ENCODE data around the gene EIF3J.

The EIF3J gene

DNA sequence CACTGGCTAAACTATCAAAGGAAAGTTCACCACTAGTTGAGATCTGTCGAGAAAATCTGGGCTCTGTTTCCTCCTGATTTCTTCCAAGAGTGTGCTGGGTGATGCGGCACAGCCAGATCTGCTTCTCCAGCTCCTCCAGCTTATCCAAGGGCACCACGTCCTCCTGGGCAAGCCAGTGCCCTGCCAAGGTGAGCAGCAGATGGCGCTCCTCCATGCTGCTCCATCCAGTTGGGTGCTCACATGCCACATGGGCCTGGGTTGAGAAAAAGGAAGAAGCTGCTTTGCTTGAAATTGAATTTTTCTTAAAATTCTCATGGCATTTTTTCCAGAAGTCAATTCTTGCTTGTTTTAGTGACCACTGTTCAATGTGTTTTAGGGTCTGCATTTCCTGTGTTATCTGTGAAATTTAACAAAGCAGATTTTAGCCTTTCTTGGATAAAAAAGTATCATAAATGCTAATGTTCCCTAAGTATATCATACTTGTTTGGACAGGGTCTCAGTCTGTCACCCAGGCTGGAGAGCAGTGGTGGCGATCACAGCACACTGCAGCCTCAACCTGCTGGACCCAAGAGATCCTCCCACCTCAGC is 47.3 kb downstream of the EIF3J start:
- Histone ChIP-seq H3K4me2 (ENCODE audit: low read length) (no peak overlapping the region), H3K79me2 (ENCODE audit: low read length) (no peaks in the 10 kb centered on the region), H2AFZ (ENCODE audit: low read depth, low read length) (no peak overlapping the region), H3K4me1 (ENCODE audit: low read length) (no peaks in the 10 kb centered on the region), H4K20me1 (ENCODE audit: insufficient read depth, low read length) (no peaks in the 10 kb centered on the region), H3K4me3 (ENCODE audit: low read length) (no peak overlapping the region), H3K27ac (ENCODE audit: low read length) (no peak overlapping the region), H3K36me3 (replicated peaks; ENCODE audit: low read depth, low read length) (peaks cover 48% of the 10 kb centered on the region), H3K9me3 (ENCODE audit: insufficient read depth, low read length) (no peaks in the 10 kb centered on the region), H3K9ac (ENCODE audit: low read length) (no peak overlapping the region), H3K27me3 (ENCODE audit: low read depth, low read length) (no peaks in the 10 kb centered on the region)
- TF ChIP-seq, protein P1, sequence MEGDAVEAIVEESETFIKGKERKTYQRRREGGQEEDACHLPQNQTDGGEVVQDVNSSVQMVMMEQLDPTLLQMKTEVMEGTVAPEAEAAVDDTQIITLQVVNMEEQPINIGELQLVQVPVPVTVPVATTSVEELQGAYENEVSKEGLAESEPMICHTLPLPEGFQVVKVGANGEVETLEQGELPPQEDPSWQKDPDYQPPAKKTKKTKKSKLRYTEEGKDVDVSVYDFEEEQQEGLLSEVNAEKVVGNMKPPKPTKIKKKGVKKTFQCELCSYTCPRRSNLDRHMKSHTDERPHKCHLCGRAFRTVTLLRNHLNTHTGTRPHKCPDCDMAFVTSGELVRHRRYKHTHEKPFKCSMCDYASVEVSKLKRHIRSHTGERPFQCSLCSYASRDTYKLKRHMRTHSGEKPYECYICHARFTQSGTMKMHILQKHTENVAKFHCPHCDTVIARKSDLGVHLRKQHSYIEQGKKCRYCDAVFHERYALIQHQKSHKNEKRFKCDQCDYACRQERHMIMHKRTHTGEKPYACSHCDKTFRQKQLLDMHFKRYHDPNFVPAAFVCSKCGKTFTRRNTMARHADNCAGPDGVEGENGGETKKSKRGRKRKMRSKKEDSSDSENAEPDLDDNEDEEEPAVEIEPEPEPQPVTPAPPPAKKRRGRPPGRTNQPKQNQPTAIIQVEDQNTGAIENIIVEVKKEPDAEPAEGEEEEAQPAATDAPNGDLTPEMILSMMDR (IDR thresholded peaks at IDR 0.05; ENCODE audit: low read depth, low read length) = peak; percentile 72
- no peak for TF ChIP-seq EZH2phosphoT487 (IDR thresholded peaks at IDR 0.05; ENCODE audit: low read depth)

DNA sequence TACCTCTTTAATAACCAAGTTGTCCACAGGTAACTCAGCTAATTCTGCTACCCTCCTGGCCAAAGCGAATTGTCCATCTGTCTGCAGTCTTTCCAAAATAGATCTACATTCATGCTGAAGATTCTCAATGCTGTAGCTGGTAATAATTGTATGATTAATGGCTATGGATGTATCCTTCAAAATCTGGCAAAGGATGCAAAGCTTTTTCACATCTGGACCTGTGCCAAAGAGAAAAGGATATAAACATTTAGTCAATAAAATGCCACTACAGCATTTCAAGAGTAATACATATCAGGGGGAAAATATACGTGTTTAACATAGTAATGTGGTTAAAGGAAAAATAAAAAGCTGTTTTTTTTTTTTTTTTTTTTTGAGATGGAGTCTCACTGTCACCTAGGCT is 48.7 kb downstream of the EIF3J start:
- no peak overlapping the region for H3K9ac ChIP-seq (ENCODE audit: low read length)
- no peaks in the 10 kb centered on the region for H3K79me2 ChIP-seq (ENCODE audit: low read length)
- no peak overlapping the region for H3K4me2 ChIP-seq (ENCODE audit: low read length)
- H3K27me3 ChIP-seq (ENCODE audit: low read depth, low read length) = no peaks in the 10 kb centered on the region
- peaks cover 49% of the 10 kb centered on the region for H3K36me3 ChIP-seq (replicated peaks; ENCODE audit: low read depth, low read length)
- H3K27ac ChIP-seq (ENCODE audit: low read length) = no peak overlapping the region
- no peak overlapping the region for H3K4me3 ChIP-seq (ENCODE audit: low read length)
- H3K9me3 ChIP-seq (ENCODE audit: insufficient read depth, low read length) = no peaks in the 10 kb centered on the region
- H3K4me1 ChIP-seq (ENCODE audit: low read length) = no peaks in the 10 kb centered on the region
- no peak for TF ChIP-seq EZH2phosphoT487 (IDR thresholded peaks at IDR 0.05; ENCODE audit: low read depth)
- TF ChIP-seq, protein P1 (IDR thresholded peaks at IDR 0.05; ENCODE audit: low read depth, low read length) = no peak
- no peak overlapping the region for H2AFZ ChIP-seq (ENCODE audit: low read depth, low read length)
- H4K20me1 ChIP-seq (ENCODE audit: insufficient read depth, low read length) = no peaks in the 10 kb centered on the region

DNA sequence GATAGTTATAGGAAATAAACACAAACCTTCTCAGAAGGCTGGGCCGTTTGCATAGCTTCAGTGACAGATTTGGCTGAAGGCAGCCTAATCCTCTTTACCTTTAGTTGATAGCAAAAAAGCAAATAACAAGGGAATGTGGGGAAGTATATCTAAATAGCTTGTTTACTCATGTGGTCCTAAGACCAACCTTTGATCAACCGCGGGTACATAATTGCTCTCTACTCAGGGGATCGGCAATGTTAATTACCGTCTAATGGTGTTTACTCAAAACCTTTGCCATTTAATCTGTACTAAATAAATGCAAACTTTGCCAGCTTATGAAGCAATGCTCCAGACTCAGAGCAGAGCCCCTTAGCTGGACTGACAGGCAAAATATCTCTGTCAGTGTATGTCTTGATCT is 51.6 kb downstream of the EIF3J start:
- H3K27me3 ChIP-seq (ENCODE audit: low read depth, low read length) = no peaks in the 10 kb centered on the region
- H3K36me3 ChIP-seq (replicated peaks; ENCODE audit: low read depth, low read length) = peaks cover 49% of the 10 kb centered on the region
- no peak overlapping the region for H3K27ac ChIP-seq (ENCODE audit: low read length)
- H3K4me3 ChIP-seq (ENCODE audit: low read length) = no peak overlapping the region
- no peaks in the 10 kb centered on the region for H4K20me1 ChIP-seq (ENCODE audit: insufficient read depth, low read length)
- H3K4me1 ChIP-seq (ENCODE audit: low read length) = no peaks in the 10 kb centered on the region
- no peak overlapping the region for H3K4me2 ChIP-seq (ENCODE audit: low read length)
- TF ChIP-seq, protein P1 (IDR thresholded peaks at IDR 0.05; ENCODE audit: low read depth, low read length) = no peak
- TF ChIP-seq EZH2phosphoT487 (IDR thresholded peaks at IDR 0.05; ENCODE audit: low read depth) = no peak
- H3K79me2 ChIP-seq (ENCODE audit: low read length) = no peaks in the 10 kb centered on the region
- H3K9me3 ChIP-seq (ENCODE audit: insufficient read depth, low read length) = no peaks in the 10 kb centered on the region
- H3K9ac ChIP-seq (ENCODE audit: low read length) = no peak overlapping the region
- H2AFZ ChIP-seq (ENCODE audit: low read depth, low read length) = no peak overlapping the region

DNA sequence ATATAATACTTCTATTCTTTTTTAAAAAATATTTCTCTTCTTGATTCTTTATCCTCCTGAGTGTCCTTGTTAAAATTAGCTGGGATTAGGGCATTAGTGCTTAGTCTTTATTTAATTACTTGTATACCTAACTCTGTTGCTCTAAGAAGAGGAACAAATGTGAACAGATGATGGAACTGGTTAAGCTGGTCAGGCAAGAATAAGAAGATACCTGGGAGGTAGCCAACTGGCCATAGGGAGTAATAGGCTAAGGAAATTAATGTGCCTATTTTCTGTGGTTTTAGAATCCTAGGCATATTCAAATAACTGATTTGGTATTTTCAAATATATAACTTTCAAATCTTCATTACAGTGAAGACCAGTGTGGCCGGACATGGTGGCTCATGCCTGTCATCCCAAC is 54.4 kb downstream of the EIF3J start:
- no peaks in the 10 kb centered on the region for H4K20me1 ChIP-seq (ENCODE audit: insufficient read depth, low read length)
- TF ChIP-seq, protein P1 (IDR thresholded peaks at IDR 0.05; ENCODE audit: low read depth, low read length) = no peak
- no peak for TF ChIP-seq EZH2phosphoT487 (IDR thresholded peaks at IDR 0.05; ENCODE audit: low read depth)
- H3K9me3 ChIP-seq (ENCODE audit: insufficient read depth, low read length) = no peaks in the 10 kb centered on the region
- no peak overlapping the region for H3K4me2 ChIP-seq (ENCODE audit: low read length)
- H2AFZ ChIP-seq (ENCODE audit: low read depth, low read length) = no peak overlapping the region
- H3K36me3 ChIP-seq (replicated peaks; ENCODE audit: low read depth, low read length) = peaks cover 53% of the 10 kb centered on the region
- H3K9ac ChIP-seq (ENCODE audit: low read length) = no peak overlapping the region
- H3K27me3 ChIP-seq (ENCODE audit: low read depth, low read length) = no peaks in the 10 kb centered on the region
- H3K27ac ChIP-seq (ENCODE audit: low read length) = no peak overlapping the region
- peaks cover 12% of the 10 kb centered on the region for H3K4me1 ChIP-seq (ENCODE audit: low read length)
- H3K4me3 ChIP-seq (ENCODE audit: low read length) = no peak overlapping the region
- H3K79me2 ChIP-seq (ENCODE audit: low read length) = no peaks in the 10 kb centered on the region
